ENCODE results near the gene STK32B. TPM values are rescaled to one million over a fixed set of nuclear protein-coding genes. Genes with fewer than 3 reads are reported as not detected.
"Not testable (repeated sequence)": the region's sequence is repeated elsewhere in the genome, so short reads cannot be mapped to it uniquely, and the experiment has no call there.

STK32B gene
- total RNA-seq, 1 donor from 2014 or later = 4.2 TPM

DNA sequence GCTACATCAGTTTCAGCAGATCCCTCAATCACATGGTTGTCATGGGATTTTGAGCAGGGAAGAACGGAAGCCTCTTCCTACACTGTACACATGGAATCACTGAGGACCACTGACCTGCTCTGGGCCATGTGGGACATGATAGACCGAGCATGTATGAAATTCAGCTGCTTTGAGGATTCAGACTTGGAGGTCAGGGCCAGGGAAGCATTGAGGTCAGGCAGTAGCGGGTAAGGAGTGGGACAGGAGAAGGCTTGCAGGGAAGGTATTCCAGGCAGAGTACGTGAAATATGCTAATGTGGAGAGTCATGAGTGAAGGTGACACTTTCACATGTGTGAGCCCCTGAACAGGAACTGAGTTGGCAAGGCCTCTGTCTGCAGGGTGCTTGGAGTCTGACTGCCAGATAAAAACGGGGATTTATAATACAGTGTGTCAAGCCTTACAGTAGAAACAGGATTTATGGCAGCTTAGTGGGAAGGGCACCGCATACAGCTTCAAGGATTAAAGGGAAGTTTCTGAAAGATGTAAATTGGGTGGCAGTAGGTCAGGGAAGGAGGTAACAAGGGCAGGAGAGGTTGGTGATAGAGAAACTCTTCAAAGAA, 111.7 kb downstream of the STK32B start:
- no peak overlapping the region for H3K4me3 ChIP-seq (ENCODE audit: low read depth, low read length)
- no peak for TF ChIP-seq CTCF (conservative IDR thresholded peaks at IDR 0.05; ENCODE audit: low read depth, low read length)
- DNase-seq (ENCODE audit: low read depth) = no peak

DNA sequence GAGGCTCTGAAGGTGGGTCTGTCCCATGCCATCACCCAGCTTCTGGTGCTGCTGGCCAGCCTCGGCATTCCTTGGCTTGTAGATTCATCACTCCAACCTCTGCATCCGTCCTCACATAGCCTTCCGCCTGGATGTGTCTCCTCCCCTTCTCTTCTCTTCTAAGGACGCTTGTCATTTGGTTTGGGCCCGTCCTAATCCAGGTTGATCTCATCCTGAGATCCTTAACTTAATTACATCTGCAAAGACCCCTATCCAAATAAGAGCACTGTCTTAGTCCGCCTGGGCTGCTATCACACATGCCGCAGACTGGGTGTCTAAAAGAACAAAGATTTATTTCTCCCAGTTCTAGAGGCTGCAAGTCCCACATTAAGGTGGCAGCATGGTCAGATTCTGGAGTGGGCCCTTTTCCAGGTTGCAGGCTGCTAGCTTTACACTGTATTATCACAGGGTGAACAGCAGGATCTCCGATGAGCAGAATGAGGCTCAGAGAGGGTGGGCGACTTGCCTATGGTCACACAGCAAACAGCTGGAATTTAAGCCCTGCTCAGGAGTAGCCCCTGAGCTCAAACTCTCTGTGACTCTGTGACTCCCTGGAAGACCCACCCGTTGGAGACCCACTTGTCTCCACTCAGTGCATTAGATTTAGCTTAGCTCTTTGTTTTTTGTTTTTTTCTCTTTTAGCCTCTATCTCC, 113.1 kb downstream of the STK32B start:
- TF ChIP-seq CTCF (conservative IDR thresholded peaks at IDR 0.05; ENCODE audit: low read depth, low read length) = no peak
- DNase-seq (ENCODE audit: low read depth) = no peak
- H3K4me3 ChIP-seq (ENCODE audit: low read depth, low read length) = no peak overlapping the region

GRCh38 chr4:5165420-5166369, 114.4 kb downstream of the STK32B start:
- no peak for TF ChIP-seq CTCF (conservative IDR thresholded peaks at IDR 0.05; ENCODE audit: low read depth, low read length)
- H3K4me3 ChIP-seq (ENCODE audit: low read depth, low read length) = no peak overlapping the region
- DNase-seq (ENCODE audit: low read depth) = no peak

GRCh38 chr4:5166377-5166776, 115.1 kb downstream of the STK32B start:
- TF ChIP-seq CTCF (conservative IDR thresholded peaks at IDR 0.05; ENCODE audit: low read depth, low read length) = no peak
- no peak overlapping the region for H3K4me3 ChIP-seq (ENCODE audit: low read depth, low read length)
- DNase-seq (ENCODE audit: low read depth) = no peak

- H3K4me3 ChIP-seq (ENCODE audit: low read depth, low read length) = no peak overlapping the region
- no peak for DNase-seq (ENCODE audit: low read depth)
- no peak for TF ChIP-seq CTCF (conservative IDR thresholded peaks at IDR 0.05; ENCODE audit: low read depth, low read length)
Observed at GRCh38 chr4:5168891-5169290, 117.6 kb downstream of the STK32B start.

DNA sequence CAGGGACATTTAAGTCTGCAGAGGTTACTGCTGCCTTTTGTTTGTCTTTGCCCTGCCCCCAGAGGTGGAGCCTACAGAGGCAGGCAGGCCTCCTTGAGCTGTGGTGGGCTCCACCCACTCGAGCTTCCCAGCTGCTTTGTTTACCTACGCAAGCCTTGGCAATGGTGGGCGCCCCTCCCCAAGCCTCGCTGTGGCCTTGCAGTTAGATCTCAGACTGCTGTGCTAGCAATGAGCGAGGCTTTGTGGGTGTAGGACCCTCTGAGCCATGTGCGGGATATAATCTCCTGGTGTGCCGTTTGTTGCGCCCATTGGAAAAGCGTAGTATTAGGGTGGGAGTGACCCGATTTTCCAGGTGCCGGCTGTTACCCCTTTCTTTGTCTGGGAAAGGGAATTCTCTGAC, 124.6 kb downstream of the STK32B start:
- DNase-seq (ENCODE audit: low read depth); H3K4me3 ChIP-seq (ENCODE audit: low read depth, low read length): not testable (repeated sequence)

DNA sequence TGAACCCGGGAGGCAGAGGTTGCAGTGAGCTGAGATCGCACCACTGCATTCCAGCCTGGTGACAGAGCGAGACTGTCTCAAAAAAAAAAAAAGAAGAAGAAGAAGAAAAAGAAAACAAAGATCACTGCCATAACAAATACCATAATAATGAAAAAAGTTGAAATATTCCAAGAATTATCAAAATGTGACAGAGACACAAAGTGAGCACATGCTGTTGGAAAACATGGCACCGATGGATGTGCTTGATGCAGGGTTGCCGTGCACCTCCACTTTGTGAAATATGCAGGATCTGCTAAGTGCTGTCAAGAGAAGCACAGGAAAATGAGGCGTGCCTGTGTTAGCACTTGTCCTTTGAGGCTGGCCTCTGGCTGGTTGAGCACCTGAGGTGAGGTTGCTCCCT, 133.3 kb downstream of the STK32B start:
- no peak for DNase-seq (ENCODE audit: low read depth)
- TF ChIP-seq CTCF (conservative IDR thresholded peaks at IDR 0.05; ENCODE audit: low read depth, low read length) = no peak
- H3K4me3 ChIP-seq (ENCODE audit: low read depth, low read length) = no peak overlapping the region
